Activated CD4-positive, alpha-beta memory T cell treated with anti-CD3 and anti-CD28 coated beads, Interleukin-2, amount 10 ng/mL, durations not matched to agents 7 days and 5 days (primary cell): ENCODE results near the gene FBXL16. TPM values are rescaled to one million over a fixed set of nuclear protein-coding genes. Genes with fewer than 3 reads are reported as not detected.
A peak's percentile ranks its signal among the peaks of the same experiment; 100 is the strongest.
"Not testable (repeated sequence)": the region's sequence is repeated elsewhere in the genome, so short reads cannot be mapped to it uniquely, and the experiment has no call there.

ENCODE experiments used
- CTCF ChIA-PET: fragments of 350-600 bp; sonication (Branson Sonifier 250); formaldehyde crosslinking; loops from one replicate; lab custom pipeline; 2021; ENCODE audit warnings: antibody characterized with exemption, inconsistent platforms; lab: Charles Lee
- POLR2A ChIA-PET: fragments of 350-600 bp; sonication (Branson Sonifier 250); formaldehyde crosslinking; loops from one replicate; lab custom pipeline; 2021; ENCODE audit warnings: antibody characterized with exemption; lab: Charles Lee
- DNase-seq: peaks from one replicate; pipeline ENCODE4 v3.0.0-alpha.2; 2020
- H3K27ac Mint-ChIP-seq: one replicate; pipeline ENCODE4 v1.8.0; 2021; ENCODE audit warnings: mild to moderate bottlenecking, mixed read lengths
- H3K27me3 Mint-ChIP-seq: one replicate; pipeline ENCODE4 v1.8.0; 2021; ENCODE audit warnings: mixed read lengths
- H3K36me3 Mint-ChIP-seq: one replicate; pipeline ENCODE4 v1.8.0; 2021; ENCODE audit warnings: low read depth, mixed read lengths
- H3K4me1 Mint-ChIP-seq: one replicate; pipeline ENCODE4 v1.8.0; 2021; ENCODE audit warnings: mixed read lengths
- H3K4me3 Mint-ChIP-seq: one replicate; pipeline ENCODE4 v1.8.0; 2021; ENCODE audit warnings: mild to moderate bottlenecking, mixed read lengths
- H3K9me3 Mint-ChIP-seq: one replicate; pipeline ENCODE4 v1.8.0; 2021; ENCODE audit warnings: mixed read lengths
- total RNA-seq, 2 experiments: library from RNA; stranded (reverse); gene quantifications; one replicate each; pipeline ENCODE4 v1.2.3, GENCODE V29; 2021

The FBXL16 gene
- total RNA-seq, 2 experiments from 2014 or later: 30.9 to 34.6 TPM

- CTCF ChIA-PET: no interaction called here
These were observed 12.8 kb upstream of the FBXL16 start for GRCh38 chr16:718389-718788.

GRCh38 chr16:717450-718245, 12.0 kb upstream of the FBXL16 start:
- Mint-ChIP-seq H3K4me1 (peaks cover 19% of the 10 kb centered on the region), H3K27me3 (peaks cover 15% of the 10 kb centered on the region), H3K9me3 (no peaks in the 10 kb centered on the region), H3K27ac (no peak overlapping the region), H3K36me3 (no peaks in the 10 kb centered on the region), H3K4me3 (no peak overlapping the region)
- POLR2A ChIA-PET: interaction anchor here (0.8 to 3.1 kb wide), 3 partner anchors 8 to 23 kb away, joined by 4 to 15 read pairs (median 7); partner anchors contain the start of genes CCDC78, CIAO3 and HAGHL
- CTCF ChIA-PET: interaction anchor here (1.3 kb wide), 1 partner anchor 16 kb away, joined by 3 read pairs; no protein-coding TSS in a partner anchor
- DNase-seq: no peak

More at GRCh38 chr16:718389-718788, 12.8 kb upstream of the FBXL16 start:
- no peak for DNase-seq
- POLR2A ChIA-PET: interaction anchor here (3.5 kb wide), 1 partner anchor 23 kb away, joined by 19 read pairs; no protein-coding TSS in a partner anchor
- no peak overlapping the region for H3K27ac Mint-ChIP-seq
- peaks cover 12% of the 10 kb centered on the region for H3K27me3 Mint-ChIP-seq
- H3K36me3 Mint-ChIP-seq: no peaks in the 10 kb centered on the region
- peaks cover 18% of the 10 kb centered on the region for H3K4me1 Mint-ChIP-seq
- no peaks in the 10 kb centered on the region for H3K9me3 Mint-ChIP-seq
- H3K4me3 Mint-ChIP-seq: no peak overlapping the region

- ChIA-PET POLR2A (interaction anchor here (0.8 to 3.1 kb wide), 5 partner anchors 9 to 27 kb away, joined by 4 to 15 read pairs (median 7); partner anchors contain the start of genes CCDC78, CIAO3, HAGHL and WDR24), CTCF (interaction anchor here (1.0 to 1.4 kb wide), 3 partner anchors 17 to 68 kb away, joined by 3 to 5 read pairs (median 4); no protein-coding TSS in a partner anchor)
- Mint-ChIP-seq H3K27me3 (peaks cover 17% of the 10 kb centered on the region), H3K4me1 (peaks cover 20% of the 10 kb centered on the region), H3K4me3 (no peak overlapping the region), H3K36me3 (no peaks in the 10 kb centered on the region), H3K27ac (no peak overlapping the region), H3K9me3 (no peaks in the 10 kb centered on the region)
- no peak for DNase-seq
These were observed 11.2 kb upstream of the FBXL16 start for GRCh38 chr16:716768-717325.

GRCh38 chr16:716200-716568, 10.6 kb upstream of the FBXL16 start:
- ChIA-PET POLR2A (interaction anchor here (0.9 to 3.1 kb wide), 7 partner anchors 9 to 71 kb away, joined by 4 to 15 read pairs (median 5); partner anchors contain the start of genes CCDC78, HAGHL, RPUSD1 and WDR24), CTCF (interaction anchor here (0.6 to 2.1 kb wide), 7 partner anchors 9 to 1213 kb away, joined by 3 to 7 read pairs (median 4); no protein-coding TSS in a partner anchor)
- no peaks in the 10 kb centered on the region for H3K36me3 Mint-ChIP-seq

GRCh38 chr16:715477-716199, 10.0 kb upstream of the FBXL16 start:
- Mint-ChIP-seq H3K27ac (no peak overlapping the region), H3K36me3 (no peaks in the 10 kb centered on the region), H3K27me3 (peaks cover 17% of the 10 kb centered on the region), H3K4me3 (peak overlapping the region; percentile 43), H3K9me3 (no peaks in the 10 kb centered on the region), H3K4me1 (peaks cover 19% of the 10 kb centered on the region)
- CTCF ChIA-PET: interaction anchor here (0.6 to 2.1 kb wide), 7 partner anchors 9 to 1214 kb away, joined by 3 to 7 read pairs (median 4); no protein-coding TSS in a partner anchor
- POLR2A ChIA-PET: interaction anchor here (0.9 to 3.1 kb wide), 7 partner anchors 10 to 72 kb away, joined by 4 to 15 read pairs (median 5); partner anchors contain the start of genes CCDC78, HAGHL, RPUSD1 and WDR24
- no peak for DNase-seq

More at GRCh38 chr16:716200-716568, 10.6 kb upstream of the FBXL16 start:
- no peak overlapping the region for H3K27ac Mint-ChIP-seq
- no peak for DNase-seq
- H3K4me1 Mint-ChIP-seq: peaks cover 20% of the 10 kb centered on the region
- peaks cover 17% of the 10 kb centered on the region for H3K27me3 Mint-ChIP-seq
- H3K9me3 Mint-ChIP-seq: no peaks in the 10 kb centered on the region
- peak overlapping the region; percentile 27 for H3K4me3 Mint-ChIP-seq

- CTCF ChIA-PET: interaction anchor here (1.6 to 2.1 kb wide), 2 partner anchors 12 to 21 kb away, joined by 4 to 7 read pairs; no protein-coding TSS in a partner anchor
- DNase-seq: peak; percentile 89
- POLR2A ChIA-PET: interaction anchor here (1.3 to 3.1 kb wide), 4 partner anchors 11 to 73 kb away, joined by 4 to 15 read pairs (median 7); partner anchors contain the start of genes CCDC78 and RPUSD1
- Mint-ChIP-seq H3K4me3 (peak within 1 kb of the TSS; percentile 43), H3K4me1 (peaks cover 11% of the 10 kb centered on the region), H3K27ac (no peak within 1 kb of the TSS), H3K27me3 (peaks cover 17% of the 10 kb centered on the region), H3K36me3 (no peaks in the 10 kb centered on the region), H3K9me3 (no peaks in the 10 kb centered on the region)
These were observed 9.2 kb upstream of the FBXL16 start, which contains the start of gene METRN for GRCh38 chr16:714558-715476. Gene METRN, plus strand, starts transcription at chr16:715118. Its CDS starts 172 bp downstream, at chr16:715290.

- no peak for DNase-seq
- CTCF ChIA-PET: interaction anchor here (2.5 to 2.6 kb wide), 2 partner anchors 19 to 72 kb away, joined by 10 to 23 read pairs; no protein-coding TSS in a partner anchor
- Mint-ChIP-seq H3K27ac (no peak overlapping the region), H3K36me3 (no peaks in the 10 kb centered on the region), H3K27me3 (peaks cover 22% of the 10 kb centered on the region), H3K4me3 (no peak overlapping the region), H3K4me1 (peaks cover 6% of the 10 kb centered on the region), H3K9me3 (no peaks in the 10 kb centered on the region)
- POLR2A ChIA-PET: no interaction called here
These were observed 8.5 kb upstream of the FBXL16 start for GRCh38 chr16:714079-714478.

GRCh38 chr16:712740-713250, 7.2 kb upstream of the FBXL16 start:
- not testable (repeated sequence) for H3K4me3 Mint-ChIP-seq, H3K36me3 Mint-ChIP-seq, H3K4me1 Mint-ChIP-seq, H3K9me3 Mint-ChIP-seq, H3K27ac Mint-ChIP-seq
- ChIA-PET CTCF (interaction anchor here (0.7 to 2.6 kb wide), 15 partner anchors 9 to 390 kb away, joined by 3 to 23 read pairs (median 6); partner anchors contain the start of genes CCDC78, CHTF18, CIAO3 and HAGHL), POLR2A (interaction anchor here (0.6 kb wide), 1 partner anchor 326 kb away, joined by 3 read pairs; no protein-coding TSS in a partner anchor)
- H3K27me3 Mint-ChIP-seq: peaks cover 31% of the 10 kb centered on the region
- DNase-seq: peak; percentile 59

GRCh38 chr16:711548-712320, 6.1 kb upstream of the FBXL16 start:
- DNase-seq: peak; percentile 81
- no peak overlapping the region for H3K27ac Mint-ChIP-seq
- no peak overlapping the region for H3K4me3 Mint-ChIP-seq
- H3K36me3 Mint-ChIP-seq: no peaks in the 10 kb centered on the region
- ChIA-PET CTCF (interaction anchor here (0.7 to 2.6 kb wide), 16 partner anchors 8 to 391 kb away, joined by 3 to 23 read pairs (median 5); partner anchors contain the start of genes ANTKMT, CCDC78, CHTF18 and CIAO3), POLR2A (no interaction called here)
- H3K27me3 Mint-ChIP-seq: peaks cover 39% of the 10 kb centered on the region
- H3K9me3 Mint-ChIP-seq: no peaks in the 10 kb centered on the region
- H3K4me1 Mint-ChIP-seq: peaks cover 4% of the 10 kb centered on the region

- no peak for DNase-seq
- CTCF ChIA-PET: interaction anchor here (1.1 to 1.9 kb wide), 4 partner anchors 12 to 77 kb away, joined by 3 to 10 read pairs (median 4); partner anchors contain the start of genes CHTF18, CIAO3 and RPUSD1
These were observed 5.5 kb upstream of the FBXL16 start for GRCh38 chr16:711084-711483.

More at GRCh38 chr16:711084-711483, 5.5 kb upstream of the FBXL16 start:
- H3K9me3 Mint-ChIP-seq: no peaks in the 10 kb centered on the region
- no peak overlapping the region for H3K4me3 Mint-ChIP-seq
- POLR2A ChIA-PET: no interaction called here
- H3K36me3 Mint-ChIP-seq: no peaks in the 10 kb centered on the region
- H3K27ac Mint-ChIP-seq: no peak overlapping the region
- H3K4me1 Mint-ChIP-seq: peaks cover 4% of the 10 kb centered on the region
- peaks cover 41% of the 10 kb centered on the region for H3K27me3 Mint-ChIP-seq
